ENCODE results near the gene PADI1.

- TF ChIP-seq CTCF (IDR thresholded peaks at IDR 0.05) = no peak
- no peak for TF ChIP-seq POLR2A (IDR thresholded peaks at IDR 0.05)
- no peak for TF ChIP-seq POLR2AphosphoS5 (IDR thresholded peaks at IDR 0.05)
- no peak for TF ChIP-seq EP300 (IDR thresholded peaks at IDR 0.05)
Observed at GRCh38 chr1:17173217-17173616, 31.7 kb upstream of the PADI1 start.

Data from suprapubic skin (tissue), 4 donors.